ENCODE results near the gene PFDN2.
"Not testable (repeated sequence)": the region's sequence is repeated elsewhere in the genome, so short reads cannot be mapped to it uniquely, and the experiment has no call there.

The PFDN2 gene

DNA sequence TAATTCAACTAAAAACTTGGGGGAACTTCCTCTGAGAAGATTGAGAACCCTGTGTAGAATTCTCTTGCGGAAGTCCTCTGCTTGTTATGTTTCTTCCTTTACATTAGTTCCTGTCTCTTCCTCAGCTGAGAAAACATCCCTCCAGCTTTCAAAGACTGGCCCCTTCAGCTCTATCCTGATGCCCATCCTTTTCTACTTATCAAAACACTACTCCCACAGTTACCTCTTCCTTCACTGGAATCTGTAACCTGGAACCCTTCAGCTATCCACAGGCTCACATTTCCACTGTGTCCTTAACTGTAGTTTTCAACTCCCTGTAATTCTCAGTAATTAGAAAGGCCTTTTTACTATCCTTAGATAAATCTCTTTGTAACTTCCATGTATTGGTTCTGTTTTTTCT, 20.6 kb upstream of the PFDN2 start:
- no peak for DNase-seq (ENCODE audit: low spot score)

DNA sequence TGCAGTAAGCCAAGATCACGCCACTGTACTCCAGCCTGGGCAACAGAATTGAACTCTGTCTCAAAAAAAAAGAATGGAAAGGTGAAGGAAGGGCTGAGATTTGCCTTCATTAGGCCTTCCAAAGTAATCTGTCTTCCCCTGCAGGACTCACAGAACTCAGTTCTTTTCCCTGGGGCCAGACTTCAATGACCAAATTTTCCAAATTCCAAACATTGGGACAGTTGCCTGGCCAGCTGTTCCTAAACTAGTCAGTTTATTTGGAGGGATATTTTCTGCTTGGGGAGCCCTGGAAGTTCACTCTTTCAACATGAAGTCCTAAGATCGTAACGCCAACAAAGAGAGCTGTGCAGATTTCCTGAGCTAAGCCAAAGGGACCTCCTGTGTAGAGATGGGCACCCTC, 20.0 kb upstream of the PFDN2 start:
- no peak for DNase-seq (ENCODE audit: low spot score)

DNA sequence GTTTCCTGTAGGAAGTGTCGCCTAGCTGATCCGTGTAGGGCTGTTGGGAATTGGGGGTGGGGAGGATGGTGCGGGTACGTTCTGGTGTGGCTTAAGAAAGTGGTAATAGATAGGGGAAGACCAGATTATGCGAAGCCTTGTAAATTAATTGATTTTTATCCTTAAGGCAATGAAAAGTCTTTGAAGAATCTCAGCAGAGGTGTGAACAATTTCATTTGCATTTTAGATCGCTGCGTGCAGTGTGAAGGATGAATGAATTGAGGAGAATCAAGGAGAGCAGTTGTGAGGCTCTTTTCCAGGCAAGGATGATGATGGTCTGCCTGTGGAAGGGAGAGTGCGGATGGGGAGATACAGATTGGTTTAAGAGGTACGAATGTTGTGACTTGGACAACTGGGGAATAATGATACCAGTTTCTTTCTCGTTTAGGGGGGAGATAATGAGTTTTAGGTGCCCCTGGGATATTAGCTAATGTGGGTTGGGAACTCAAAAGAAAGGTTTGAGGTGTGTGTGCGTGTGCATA, 15.4 kb upstream of the PFDN2 start:
- DNase-seq (ENCODE audit: low spot score): peak; percentile 18

DNA sequence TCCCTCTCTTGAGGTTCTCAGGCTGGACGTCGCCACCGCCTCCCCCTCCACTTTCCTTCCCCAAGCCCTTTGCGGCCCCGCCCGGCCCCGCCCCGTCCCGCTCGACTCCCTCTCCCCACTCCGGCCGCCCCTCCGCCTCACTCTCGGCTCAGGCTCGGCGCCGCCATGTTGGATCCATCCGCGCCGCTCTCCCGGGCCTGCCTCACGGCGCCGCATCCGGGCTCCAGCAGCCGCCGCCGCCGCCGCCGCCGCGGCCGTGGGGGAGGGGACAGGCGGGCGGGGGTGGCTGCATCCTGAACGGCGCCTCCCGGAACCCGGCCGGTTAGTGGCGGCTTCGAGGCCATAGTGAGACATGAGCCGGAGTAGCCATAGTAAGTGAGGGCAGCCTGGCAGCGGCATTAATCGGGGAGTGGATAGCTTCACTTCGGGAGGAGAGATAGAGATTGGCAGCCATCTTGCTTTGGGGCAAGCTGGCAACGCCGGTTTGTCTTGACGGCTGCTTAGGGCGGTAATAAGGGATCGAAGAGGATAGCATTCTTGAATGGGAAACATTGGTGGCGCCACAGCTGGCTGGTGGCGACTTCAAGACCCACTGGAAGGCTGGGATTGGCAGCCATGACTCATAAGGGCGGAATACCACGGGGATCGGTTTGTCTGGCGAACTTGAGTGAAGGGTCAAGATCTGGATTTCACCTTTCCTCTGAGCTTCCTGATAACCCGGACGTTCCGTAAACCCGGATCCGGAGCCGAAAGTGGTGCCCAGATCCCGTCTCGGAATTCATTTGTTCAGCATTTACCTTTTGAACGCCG, 14.8 kb upstream of the PFDN2 start, which contains the start of gene DEDD:
DEDD (minus strand) TSS at position 258 of the 810 bp plus-strand sequence. CDS start 8,205 bp downstream, outside the sequence.
- DNase-seq (ENCODE audit: low spot score): peak; percentile 98

DNA sequence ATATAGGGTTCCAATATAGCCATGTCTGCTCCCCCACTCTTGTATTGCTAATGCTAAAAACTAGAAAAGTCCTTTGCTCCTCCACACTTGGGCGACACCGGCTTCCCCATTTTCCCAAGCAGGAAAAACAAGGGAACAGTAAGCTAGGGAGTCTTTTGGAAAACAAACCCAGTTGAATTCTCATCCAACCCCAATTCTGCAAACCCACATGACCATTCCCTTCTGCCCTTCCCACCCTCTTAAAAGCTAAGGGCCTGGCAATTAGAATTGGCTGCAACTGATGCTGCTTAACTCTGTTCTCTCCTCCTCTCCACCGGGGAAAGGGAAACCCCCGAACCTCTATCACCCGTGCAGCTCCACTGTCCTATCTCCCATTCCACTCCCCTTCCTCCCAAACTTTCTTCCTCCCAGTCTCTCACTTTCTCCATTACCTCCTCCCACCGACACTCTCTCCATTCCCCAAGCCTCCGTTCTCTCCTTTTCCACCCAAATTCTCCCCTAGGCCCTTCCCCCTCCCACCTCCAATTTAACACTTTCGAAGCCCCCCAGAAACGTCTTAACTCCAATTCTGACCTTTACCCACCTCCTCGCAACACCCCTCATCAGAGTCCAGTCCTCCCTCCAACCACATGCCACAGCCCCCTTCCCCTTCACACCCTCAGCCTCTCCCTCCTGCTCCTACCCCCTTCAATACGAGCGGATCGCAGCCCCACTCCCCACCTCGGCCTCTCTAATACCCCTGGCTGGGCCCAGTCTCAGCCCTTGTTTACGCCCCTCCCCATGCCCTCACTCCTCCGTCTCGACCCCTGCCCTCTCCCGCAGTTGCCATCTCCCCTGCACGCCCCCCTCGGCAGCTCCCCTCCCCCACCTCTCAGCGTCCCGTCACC, 13.9 kb upstream of the PFDN2 start:
- peak; percentile 38 for DNase-seq (ENCODE audit: low spot score)

DNA sequence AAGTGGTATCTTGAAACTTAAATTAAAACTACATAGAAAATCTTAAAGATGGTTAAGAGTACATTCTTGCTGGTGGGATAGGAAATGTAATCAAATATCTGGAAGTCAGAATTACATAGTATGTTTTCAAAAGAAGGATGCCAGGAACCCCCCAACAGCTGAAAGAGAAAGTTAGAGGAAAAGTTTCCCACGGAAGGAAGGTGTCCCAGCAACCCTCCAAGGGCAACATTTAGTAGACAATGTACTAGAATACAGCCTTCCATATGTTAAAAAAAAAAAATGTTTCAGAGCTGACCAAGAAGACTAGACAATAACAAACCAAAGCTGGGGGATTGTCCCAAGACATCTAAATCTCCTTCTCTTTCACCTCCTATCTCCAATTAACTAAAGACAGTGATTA, 12.4 kb upstream of the PFDN2 start:
- no peak for DNase-seq (ENCODE audit: low spot score)

DNA sequence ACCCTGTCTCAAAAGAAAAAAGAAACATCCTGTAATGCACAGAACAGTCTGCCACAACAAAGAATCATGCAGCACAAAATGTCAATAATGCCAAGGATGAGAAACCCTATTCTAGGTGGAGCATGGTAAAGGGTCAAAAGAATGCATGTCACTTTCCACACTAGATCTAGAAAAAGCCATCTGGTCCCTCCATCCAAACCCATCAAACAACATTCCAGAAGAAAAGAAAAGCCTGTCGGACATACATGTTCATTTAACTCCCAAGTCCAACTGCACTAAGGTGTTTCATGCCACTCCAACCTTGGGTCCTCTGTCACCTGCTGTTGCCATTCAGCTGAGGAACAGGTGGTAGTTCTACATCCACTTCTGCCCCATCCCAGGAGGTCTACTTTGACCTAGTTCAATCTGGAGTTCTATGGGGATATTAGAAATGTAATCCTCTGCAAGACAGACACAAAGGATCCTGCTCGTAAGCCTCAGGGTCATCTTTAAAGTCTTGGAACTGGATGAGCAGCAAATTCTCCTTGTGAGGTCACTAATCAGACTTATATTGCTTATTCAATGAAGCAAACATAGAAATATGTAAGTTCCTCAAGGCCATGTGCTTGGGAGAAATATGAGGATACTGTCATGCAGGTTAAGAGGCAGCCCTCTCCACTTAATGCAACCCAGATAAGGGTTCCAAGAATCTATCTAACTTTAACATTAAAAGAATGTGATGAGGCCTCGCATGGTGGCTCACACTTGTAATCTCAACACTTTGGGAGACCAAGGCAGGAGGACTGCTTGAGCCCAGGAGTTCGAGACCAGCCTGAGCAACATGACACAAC, 11.0 kb upstream of the PFDN2 start:
- DNase-seq (ENCODE audit: low spot score): no peak

DNA sequence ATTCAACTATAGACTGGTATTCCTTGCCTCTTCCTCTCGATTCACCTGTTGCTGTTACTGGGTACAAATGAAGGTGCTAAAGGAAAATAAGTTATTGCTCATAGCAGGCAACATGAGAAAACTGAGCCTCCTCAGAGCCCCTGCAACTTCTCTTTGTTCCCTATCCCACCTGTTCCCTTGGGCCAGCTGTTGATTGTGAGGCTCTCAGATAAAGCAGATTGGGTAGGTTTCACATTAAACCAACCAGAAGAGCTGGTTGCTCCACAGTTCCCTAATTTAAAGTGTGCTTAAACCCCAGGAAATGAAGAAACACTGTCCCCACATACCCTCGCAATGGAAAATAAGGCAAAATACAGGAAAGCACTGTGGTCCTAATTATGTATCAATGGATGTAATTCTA, 9.8 kb upstream of the PFDN2 start:
- no peak for DNase-seq (ENCODE audit: low spot score)

DNA sequence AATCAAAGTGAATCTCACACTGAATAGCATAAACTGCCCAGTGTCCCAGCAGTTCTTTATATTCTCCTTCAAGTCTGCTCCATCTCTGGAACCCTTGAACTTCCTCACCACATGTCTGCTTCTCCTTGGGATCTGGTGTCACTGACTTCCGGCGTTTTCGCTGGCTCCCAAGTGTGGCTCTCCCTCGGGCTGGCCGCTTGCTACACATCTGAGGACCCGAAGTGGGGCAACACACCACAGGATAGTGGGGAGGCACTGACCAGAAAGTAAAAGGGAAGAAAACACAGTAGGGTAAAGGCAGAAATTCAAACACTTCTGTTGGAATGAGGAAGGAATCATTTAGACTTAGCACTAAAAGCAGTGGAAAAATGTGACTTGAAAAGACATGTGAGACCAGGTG, 5.1 kb upstream of the PFDN2 start:
- DNase-seq (ENCODE audit: low spot score): no peak

DNA sequence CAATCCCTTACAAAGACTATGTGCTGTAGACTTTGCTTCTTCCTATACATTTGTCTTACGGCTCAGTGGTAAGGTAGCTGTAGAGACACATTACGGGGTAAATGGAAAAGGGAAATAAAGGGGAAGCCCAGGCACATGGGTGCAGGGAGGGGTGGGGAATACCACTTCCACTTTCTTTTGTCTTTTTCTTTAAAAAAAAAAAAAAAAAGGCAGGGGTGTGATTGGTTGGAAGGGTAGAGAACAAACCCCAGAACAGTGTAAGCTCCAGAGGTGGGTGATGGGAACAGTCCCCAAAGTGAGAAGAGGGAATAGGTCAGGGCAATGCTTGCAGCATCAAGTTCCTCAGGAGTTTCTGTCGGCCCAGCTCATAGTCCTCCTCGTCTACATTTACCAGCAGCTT, 4.0 kb upstream of the PFDN2 start:
- peak; percentile 41 for DNase-seq (ENCODE audit: low spot score)

DNA sequence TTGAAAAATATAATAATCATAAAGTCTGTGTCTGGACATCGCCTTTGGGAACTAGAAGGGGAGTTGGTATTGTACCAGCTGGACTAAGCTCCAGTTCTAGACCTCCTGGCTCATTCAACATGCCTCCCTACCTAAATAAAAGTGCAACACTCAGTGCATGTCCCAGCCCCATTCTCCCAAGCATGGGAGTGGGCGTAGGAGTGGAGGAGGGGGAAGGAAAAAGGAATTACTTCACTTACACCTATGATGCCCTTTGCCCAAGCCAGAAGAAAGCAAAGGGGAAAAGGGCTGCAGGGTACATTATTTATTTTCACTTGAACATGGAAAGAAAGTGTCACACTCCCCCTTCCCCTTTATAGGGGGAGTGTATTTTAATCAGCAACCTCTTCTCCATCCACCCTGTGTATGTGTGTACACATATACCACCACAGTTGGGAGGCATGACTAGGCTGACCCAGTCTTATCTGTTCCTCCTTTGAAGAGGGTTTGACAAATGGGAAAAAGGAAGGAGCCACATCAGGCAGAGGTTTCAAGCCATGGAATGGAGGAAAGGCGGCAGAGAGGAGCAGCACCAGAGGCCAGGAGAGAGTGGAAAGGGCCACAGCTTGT, 3.3 kb upstream of the PFDN2 start:
- DNase-seq (ENCODE audit: low spot score): no peak

DNA sequence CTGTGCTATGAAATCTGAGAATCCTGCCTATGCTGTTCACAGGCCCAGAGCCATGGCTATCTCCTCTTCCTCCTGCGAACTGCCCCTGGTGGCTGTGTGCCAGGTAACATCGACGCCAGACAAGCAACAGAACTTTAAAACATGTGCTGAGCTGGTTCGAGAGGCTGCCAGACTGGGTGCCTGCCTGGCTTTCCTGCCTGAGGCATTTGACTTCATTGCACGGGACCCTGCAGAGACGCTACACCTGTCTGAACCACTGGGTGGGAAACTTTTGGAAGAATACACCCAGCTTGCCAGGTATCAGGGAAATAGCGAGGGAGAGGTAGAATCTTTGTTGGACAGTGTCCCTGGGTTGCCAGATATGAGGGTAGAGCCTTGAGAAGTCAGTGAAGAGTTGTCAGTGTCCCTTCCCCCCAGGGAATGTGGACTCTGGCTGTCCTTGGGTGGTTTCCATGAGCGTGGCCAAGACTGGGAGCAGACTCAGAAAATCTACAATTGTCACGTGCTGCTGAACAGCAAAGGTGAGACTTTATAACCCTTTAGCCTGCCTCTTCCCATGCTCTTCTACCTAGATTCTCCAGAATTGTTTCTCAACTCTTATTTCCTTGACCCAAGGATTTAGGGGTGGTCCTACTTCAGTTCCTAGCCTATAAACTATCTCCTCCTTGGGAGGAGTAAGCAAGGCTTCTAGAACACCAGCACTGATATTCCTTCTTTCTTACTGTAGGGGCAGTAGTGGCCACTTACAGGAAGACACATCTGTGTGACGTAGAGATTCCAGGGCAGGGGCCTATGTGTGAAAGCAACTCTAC, 1.5 kb upstream of the PFDN2 start:
- no peak for DNase-seq (ENCODE audit: low spot score)

DNA sequence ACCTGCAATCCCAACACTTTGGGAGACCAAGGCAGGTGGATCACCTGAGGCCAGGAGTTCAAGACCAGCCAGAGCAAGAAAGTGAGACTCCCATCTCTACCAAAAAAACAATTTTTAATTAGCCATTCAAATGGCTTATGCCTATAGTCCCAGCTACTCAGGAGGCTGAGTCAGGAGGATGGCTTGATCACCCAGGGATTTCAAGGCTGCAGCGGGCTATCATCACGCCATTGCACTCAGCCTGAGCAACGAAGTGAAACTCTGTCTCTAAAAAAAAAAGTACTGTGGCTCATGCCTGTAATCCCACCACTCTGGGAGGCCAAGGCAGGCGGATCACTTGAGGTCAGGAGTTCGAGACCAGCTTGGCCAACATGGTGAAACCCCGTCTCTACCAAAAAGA, 1.9 kb downstream of the PFDN2 start:
- DNase-seq (ENCODE audit: low spot score): not testable (repeated sequence)

DNA sequence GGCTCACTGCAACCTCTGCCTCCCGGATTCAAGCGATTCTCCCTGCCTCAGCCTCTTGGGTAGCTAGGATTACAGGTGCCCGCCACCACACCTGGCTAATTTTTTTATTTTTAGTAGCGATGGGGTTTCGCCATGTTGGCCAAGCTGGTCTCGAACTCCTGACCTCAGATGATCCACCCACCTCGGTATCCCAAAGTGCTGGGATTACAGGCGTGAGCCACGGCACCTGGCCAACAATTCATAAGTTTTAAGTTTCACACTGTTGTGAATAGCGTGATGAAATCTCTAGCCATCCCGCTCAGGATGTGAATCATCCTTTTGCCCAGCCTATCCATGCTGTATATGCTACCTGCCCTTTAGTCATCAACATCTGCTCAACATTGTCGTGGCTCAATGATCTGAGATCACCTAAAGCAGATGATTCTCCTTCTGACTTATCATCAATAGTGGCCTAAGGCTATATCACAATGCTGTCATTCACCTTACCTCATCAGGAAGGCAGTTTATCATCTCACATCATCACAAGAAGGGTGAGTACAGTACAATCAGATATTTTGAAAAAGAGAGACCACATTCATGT, 2.6 kb downstream of the PFDN2 start:
- no peak for DNase-seq (ENCODE audit: low spot score)

DNA sequence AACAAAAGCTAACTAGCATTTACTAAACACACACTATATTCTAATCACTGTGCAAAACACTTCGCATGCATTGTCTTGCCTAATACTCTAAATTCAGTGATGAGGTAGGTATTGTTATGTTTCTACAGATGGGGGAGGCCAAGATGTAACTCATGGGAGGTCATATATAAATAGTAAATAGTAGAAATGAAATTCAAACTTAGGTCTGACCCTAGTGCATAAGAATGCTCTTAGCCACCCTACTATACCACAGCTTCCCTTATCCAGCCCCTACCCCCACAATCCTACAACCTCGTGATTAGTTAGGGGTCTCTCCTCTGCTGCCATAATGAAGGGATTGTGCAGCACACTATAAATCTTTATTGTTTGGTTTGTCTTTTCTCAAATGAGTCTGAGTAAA, 3.3 kb downstream of the PFDN2 start:
- no peak for DNase-seq (ENCODE audit: low spot score)

DNA sequence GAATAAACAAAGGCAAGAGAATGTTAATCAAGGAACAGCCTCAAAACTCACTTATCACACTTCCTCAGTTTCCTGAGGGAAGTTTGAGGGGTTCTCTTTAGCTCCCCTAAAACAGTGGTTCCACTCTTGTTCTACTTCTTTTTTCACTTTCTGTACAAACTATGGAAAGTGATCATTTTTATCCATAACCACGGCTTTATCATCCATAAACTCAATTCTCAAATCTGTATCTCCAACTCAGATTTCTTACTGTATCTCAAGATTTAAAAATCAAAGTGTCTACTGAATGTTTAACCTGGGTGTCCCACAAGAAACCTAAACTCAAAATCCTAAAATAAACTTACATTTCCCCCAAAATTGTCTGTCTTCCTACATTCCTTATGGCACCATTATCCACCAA, 3.9 kb downstream of the PFDN2 start:
- DNase-seq (ENCODE audit: low spot score): no peak

DNA sequence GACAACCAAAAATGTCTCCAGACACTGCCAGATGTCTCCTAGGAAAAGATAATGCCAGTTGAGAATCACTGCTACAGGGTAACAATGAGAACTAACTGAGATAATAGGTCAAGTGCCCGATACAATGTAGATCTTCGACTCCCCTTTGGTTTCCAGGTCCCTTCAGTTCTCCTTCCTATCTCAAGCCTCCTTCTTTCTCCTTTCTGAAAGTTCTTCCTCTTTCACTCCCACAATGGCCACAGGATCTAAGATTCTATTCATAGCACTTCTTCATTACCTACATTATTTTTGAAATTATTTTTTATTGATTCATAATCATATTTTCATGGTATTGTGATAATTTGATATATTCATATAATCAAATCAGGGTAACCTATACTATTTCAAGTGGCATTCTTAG, 6.3 kb downstream of the PFDN2 start:
- DNase-seq (ENCODE audit: low spot score): no peak

DNA sequence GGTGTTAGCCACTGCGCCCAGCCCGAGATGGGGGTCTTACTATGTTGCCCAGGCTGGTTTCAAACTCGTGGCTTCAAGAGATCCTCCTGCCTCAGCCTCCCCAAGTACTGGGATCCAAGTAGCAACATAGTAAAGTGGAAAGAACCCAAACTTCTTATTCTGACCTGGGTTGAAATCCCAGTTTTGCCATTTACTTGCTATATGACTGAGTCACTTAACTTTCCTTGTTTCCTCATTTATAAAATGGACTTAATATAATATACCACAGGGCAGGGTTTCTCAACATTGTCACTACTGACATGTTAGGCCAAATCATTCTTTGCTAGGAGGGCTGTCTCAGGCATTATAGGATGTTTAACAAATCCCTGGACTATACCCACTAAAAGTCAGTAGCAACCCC, 6.7 kb downstream of the PFDN2 start:
- DNase-seq (ENCODE audit: low spot score): no peak

DNA sequence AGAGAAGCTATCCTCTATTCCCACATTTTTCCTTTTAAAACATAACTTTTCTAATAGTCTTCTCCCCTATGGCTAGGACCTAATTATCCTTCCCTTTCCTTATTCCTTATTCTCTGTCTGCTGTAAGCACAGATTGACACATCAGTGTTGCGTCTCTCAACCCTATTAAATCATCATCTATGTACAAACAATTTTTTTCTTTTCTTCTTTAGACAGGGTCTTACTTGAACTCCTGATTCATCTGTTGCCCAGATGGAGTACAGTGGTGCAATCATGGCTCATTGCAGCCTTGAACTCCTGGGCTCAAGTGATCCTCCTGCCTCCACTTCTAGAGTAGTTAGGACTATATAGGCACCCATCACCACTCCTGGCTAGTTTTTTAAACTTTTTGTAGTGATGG, 11.4 kb downstream of the PFDN2 start:
- no peak for DNase-seq (ENCODE audit: low spot score)

DNA sequence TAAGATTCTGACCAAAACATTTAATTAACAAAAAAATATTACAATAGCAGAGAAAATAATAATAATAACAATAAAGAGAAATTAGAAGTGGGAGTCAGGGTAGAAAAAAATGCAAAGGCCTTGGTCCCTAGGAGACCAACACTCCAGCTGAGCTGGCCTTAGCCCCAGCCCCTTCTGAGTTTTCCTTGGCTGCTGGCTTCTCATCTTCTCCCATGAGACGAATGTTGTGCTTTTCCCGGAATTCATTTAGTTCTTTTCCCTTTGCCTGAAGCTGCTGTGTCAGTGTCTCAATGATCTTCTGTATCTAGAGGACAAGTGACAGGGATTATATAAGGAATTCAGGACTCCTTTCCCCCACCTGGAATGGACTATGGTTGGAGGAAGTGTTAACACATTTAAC, 17.3 kb downstream of the PFDN2 start:
- DNase-seq (ENCODE audit: low spot score): no peak
